Effector CD4-positive, alpha-beta T cell (primary cell): ENCODE results near the gene LAGE3.

Experiments used
- DNase-seq: peaks from one replicate; pipeline ENCODE4 v3.0.0-alpha.2; 2020

Gene LAGE3

GRCh38 chrX:154452823-154453222, 26.3 kb downstream of the LAGE3 start:
- no peak for DNase-seq

GRCh38 chrX:154450312-154450711, 28.8 kb downstream of the LAGE3 start:
- no peak for DNase-seq

GRCh38 chrX:154449618-154450017, 29.5 kb downstream of the LAGE3 start:
- no peak for DNase-seq

- DNase-seq: no peak
These were observed 30.6 kb downstream of the LAGE3 start for GRCh38 chrX:154448484-154448883.

- no peak for DNase-seq
These were observed 32.7 kb downstream of the LAGE3 start for GRCh38 chrX:154446430-154446829.

- no peak for DNase-seq
These were observed 33.3 kb downstream of the LAGE3 start for GRCh38 chrX:154445776-154446175.

GRCh38 chrX:154444755-154445246, 34.3 kb downstream of the LAGE3 start:
- DNase-seq: no peak

GRCh38 chrX:154443992-154444754, 34.9 kb downstream of the LAGE3 start, which contains the start of gene FAM50A:
TSS of gene FAM50A (plus strand) at chrX:154444141. CDS start at chrX:154444236, 95 bp downstream.
- DNase-seq: peak; percentile 56

- no peak for DNase-seq
These were observed 35.6 kb downstream of the LAGE3 start for GRCh38 chrX:154443479-154443910.

GRCh38 chrX:154441984-154442707, 36.9 kb downstream of the LAGE3 start:
- no peak for DNase-seq

- no peak for DNase-seq
These were observed 37.5 kb downstream of the LAGE3 start for GRCh38 chrX:154441564-154441963.

GRCh38 chrX:154440623-154441357, 38.3 kb downstream of the LAGE3 start:
- no peak for DNase-seq

GRCh38 chrX:154439841-154440240, 39.2 kb downstream of the LAGE3 start:
- no peak for DNase-seq

- no peak for DNase-seq
These were observed 40.8 kb downstream of the LAGE3 start for GRCh38 chrX:154437971-154438893.

GRCh38 chrX:154436983-154437752, 41.9 kb downstream of the LAGE3 start, which contains the start of gene GDI1:
TSS of gene GDI1 (plus strand) at chrX:154437154. CDS start at chrX:154437255, 101 bp downstream.
- peak; percentile 47 for DNase-seq

GRCh38 chrX:154436374-154436982, 42.6 kb downstream of the LAGE3 start:
- peak; percentile 40 for DNase-seq

- no peak for DNase-seq
These were observed 43.8 kb downstream of the LAGE3 start for GRCh38 chrX:154435171-154435733.

- DNase-seq: no peak
These were observed 44.5 kb downstream of the LAGE3 start for GRCh38 chrX:154434394-154435168.

- no peak for DNase-seq
These were observed 45.5 kb downstream of the LAGE3 start for GRCh38 chrX:154433605-154434004.
